Panc1 (cell line): ENCODE measurements around the gene CEPT1. TPM values are rescaled to one million over a fixed set of nuclear protein-coding genes. Genes with fewer than 3 reads are reported as not detected.

ENCODE experiments used
- ATAC-seq: fragments of 200-7000 bp; cut with Tn5 transposase; 2 replicates; pipeline ENCODE4 v1.9.1; 2020; ENCODE audit warnings: mild to moderate bottlenecking, moderate library complexity
- BruUV-seq: library from RNA; stranded (reverse); fragments of 400-500 nt; replicated peaks from 2 replicates; lab custom pipeline; 2021; lab: Mats Ljungman, UMichigan
- CTCF ChIA-PET: fragments of 300-600 bp; sonication (Branson Sonifier 250); formaldehyde crosslinking; loops from one replicate; lab custom pipeline; 2022; ENCODE audit warnings: antibody characterized with exemption; lab: Charles Lee
- POLR2A ChIA-PET: fragments of 300-600 bp; sonication (Branson Sonifier 250); formaldehyde crosslinking; loops from one replicate; lab custom pipeline; 2022; ENCODE audit warnings: antibody characterized with exemption; lab: Charles Lee
- DNase-seq: peaks from one replicate; pipeline ENCODE4 v3.0.0-alpha.2; 2010; ENCODE audit warnings: low read depth, low spot score
- H3K27ac ChIP-seq: 2 replicates; pipeline ENCODE4 v1.5.1; 2011; ENCODE audit warnings: mild to moderate bottlenecking, low read length, inconsistent platforms
- H3K27me3 ChIP-seq: fragments of 200-500 bp; sonication (Bioruptor generic); 2 replicates; pipeline ENCODE4 v1.6.0; 2014; ENCODE audit warnings: low read length, inconsistent platforms; ENCODE audit not compliant: control insufficient read depth, insufficient read depth
- H3K36me3 ChIP-seq: fragments of 200-500 bp; sonication (Bioruptor generic); 2 replicates; pipeline ENCODE4 v1.5.1; 2014; ENCODE audit warnings: inconsistent platforms, mild to moderate bottlenecking, low read length, moderate library complexity; ENCODE audit not compliant: control insufficient read depth, insufficient read depth
- H3K4me1 ChIP-seq: 2 replicates; pipeline ENCODE4 v1.5.1; 2011; ENCODE audit warnings: inconsistent platforms, mild to moderate bottlenecking, low read length, moderate library complexity; ENCODE audit not compliant: control insufficient read depth, insufficient read depth
- H3K4me3 ChIP-seq, 2 experiments: 2 replicates each; pipeline ENCODE4 v1.5.1; 2011 to 2012; ENCODE audit warnings: low read depth in 2 of 2, low read length in 2 of 2, mild to moderate bottlenecking in 2 of 2, inconsistent platforms in 1 of 2, moderate library complexity in 1 of 2
- H3K9me3 ChIP-seq: fragments of 200-500 bp; sonication (Bioruptor generic); 2 replicates; pipeline ENCODE4 v1.5.1; 2014; ENCODE audit warnings: low read depth, mild to moderate bottlenecking, inconsistent platforms, low read length, moderate library complexity; ENCODE audit not compliant: control insufficient read depth, insufficient read depth
- POLR2AphosphoS5 ChIP-seq: IDR thresholded peaks from 2 replicates; pipeline ENCODE4 v1.6.1; 2012; ENCODE audit warnings: mild to moderate bottlenecking, low read depth, low read length, moderate library complexity
- SIN3A ChIP-seq: IDR thresholded peaks from 2 replicates; pipeline ENCODE4 v1.6.1; 2012; ENCODE audit warnings: low read depth, mild to moderate bottlenecking, low read length, moderate library complexity, borderline replicate concordance; ENCODE audit not compliant: insufficient read depth
- TCF7L2 ChIP-seq: IDR thresholded peaks from 2 replicates; pipeline ENCODE4 v1.6.1; 2011; ENCODE audit warnings: mild to moderate bottlenecking, low read depth, low read length, inconsistent platforms
- in situ Hi-C: cut with HindIII; loops from 2 replicates; pipeline ENCODE4 v1.10.0; 2016; ENCODE audit warnings: low sequenced_read_pairs, low pct_unique_long_range_greater_than_20kb
- intact Hi-C: fragments of 100-400 bp; cut with micrococcal nuclease; formaldehyde crosslinking; loops from one replicate; pipeline ENCODE4 v1.10.0; 2022; ENCODE audit not compliant: unreplicated experiment
- total RNA-seq: library from RNA; stranded (reverse); gene quantifications from one replicate; pipeline ENCODE4 v1.2.1, GENCODE V29; 2021; ENCODE audit not compliant: unreplicated experiment
- TF ChIP-seq, protein P1 (sequence below): fragments of 450-650 bp; IDR thresholded peaks from 2 replicates; pipeline ENCODE4 v1.5.1; 2017; ENCODE audit warnings: mild to moderate bottlenecking
- TF ChIP-seq, protein P2 (sequence below), 2 experiments: IDR thresholded peaks; 2 replicates each; pipeline ENCODE4 v1.6.1; 2011 to 2012; ENCODE audit warnings: low read depth in 2 of 2, control low read depth in 1 of 2, low read length in 1 of 2, mild to moderate bottlenecking in 1 of 2, moderate library complexity in 1 of 2; ENCODE audit not compliant: insufficient read depth in 1 of 2

Gene CEPT1
- total RNA-seq, 1 experiment from 2014 or later, result 21.9 TPM

DNA sequence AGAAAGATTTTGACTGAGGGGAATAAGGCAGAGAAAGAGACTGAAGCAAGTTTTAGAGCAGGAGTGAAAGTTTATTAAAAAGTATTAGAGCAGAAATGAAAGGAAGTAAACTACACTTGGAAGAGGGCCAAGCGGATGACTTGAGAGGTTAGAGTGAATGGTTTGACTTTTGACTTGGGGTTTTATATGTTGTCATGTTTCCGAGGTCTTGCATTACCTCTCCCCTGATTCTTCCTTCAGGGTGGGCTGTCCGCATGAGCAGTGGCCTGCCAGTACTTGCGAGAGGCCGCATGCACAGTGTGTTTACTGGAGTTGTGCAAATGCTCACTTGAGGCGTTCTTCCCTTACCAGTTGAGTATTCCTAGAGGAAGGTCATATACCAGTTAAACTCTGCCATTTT, 73.4 kb downstream of the CEPT1 start:
- ChIA-PET POLR2A (no interaction called here), CTCF (no interaction called here)
- Histone ChIP-seq H3K27me3 (no peaks in the 10 kb centered on the region), H3K4me1 (no peaks in the 10 kb centered on the region), H3K27ac (no peak overlapping the region), H3K36me3 (no peaks in the 10 kb centered on the region), H3K9me3 (no peaks in the 10 kb centered on the region), H3K4me3 (no peak overlapping the region)
- no TSS peak for BruUV-seq
- DNase-seq, result no peak
- in situ Hi-C loops (no loop called here), intact Hi-C loops (no loop called here)
- TF ChIP-seq, protein P1, sequence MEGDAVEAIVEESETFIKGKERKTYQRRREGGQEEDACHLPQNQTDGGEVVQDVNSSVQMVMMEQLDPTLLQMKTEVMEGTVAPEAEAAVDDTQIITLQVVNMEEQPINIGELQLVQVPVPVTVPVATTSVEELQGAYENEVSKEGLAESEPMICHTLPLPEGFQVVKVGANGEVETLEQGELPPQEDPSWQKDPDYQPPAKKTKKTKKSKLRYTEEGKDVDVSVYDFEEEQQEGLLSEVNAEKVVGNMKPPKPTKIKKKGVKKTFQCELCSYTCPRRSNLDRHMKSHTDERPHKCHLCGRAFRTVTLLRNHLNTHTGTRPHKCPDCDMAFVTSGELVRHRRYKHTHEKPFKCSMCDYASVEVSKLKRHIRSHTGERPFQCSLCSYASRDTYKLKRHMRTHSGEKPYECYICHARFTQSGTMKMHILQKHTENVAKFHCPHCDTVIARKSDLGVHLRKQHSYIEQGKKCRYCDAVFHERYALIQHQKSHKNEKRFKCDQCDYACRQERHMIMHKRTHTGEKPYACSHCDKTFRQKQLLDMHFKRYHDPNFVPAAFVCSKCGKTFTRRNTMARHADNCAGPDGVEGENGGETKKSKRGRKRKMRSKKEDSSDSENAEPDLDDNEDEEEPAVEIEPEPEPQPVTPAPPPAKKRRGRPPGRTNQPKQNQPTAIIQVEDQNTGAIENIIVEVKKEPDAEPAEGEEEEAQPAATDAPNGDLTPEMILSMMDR, result no peak
- no peak for TF ChIP-seq POLR2AphosphoS5
- ATAC-seq, result no peak

DNA sequence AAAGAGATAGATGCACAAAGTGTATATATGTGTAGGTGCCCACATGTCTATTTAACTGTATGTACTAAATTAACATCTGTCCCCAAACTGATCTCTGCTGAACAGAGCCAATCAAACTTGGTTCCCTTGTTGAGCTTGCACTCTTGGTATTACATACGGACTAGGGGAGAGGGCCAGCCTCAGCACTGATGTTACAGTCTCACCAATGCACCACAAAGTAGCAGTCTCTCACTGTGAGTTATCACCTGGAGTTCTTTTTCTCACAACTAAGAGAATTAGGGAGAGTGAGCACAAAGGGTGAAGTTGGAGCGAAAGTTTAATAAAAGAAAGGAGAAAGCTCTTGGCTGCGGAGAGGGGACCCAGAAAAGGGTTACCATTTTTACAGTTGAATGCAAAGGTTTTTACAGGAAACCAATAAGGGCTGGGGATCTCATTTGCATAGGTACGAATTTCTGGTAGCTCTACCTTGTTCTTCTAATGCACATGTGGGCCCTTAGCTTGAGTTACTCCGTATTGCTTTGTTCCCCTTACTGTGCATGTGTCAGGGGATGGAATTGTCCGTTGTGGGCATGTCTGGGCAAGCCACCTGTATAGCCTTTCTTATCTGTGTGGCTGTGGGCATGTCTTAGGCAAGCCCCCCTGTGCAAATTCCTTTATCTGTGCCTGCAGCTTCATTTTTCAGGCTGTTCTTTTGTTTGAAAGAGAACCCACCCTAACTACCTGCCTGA, 74.2 kb downstream of the CEPT1 start:
- BruUV-seq, result no TSS peak
- CTCF ChIA-PET, result no interaction called here
- no peaks in the 10 kb centered on the region for H3K27me3 ChIP-seq
- POLR2A ChIA-PET, result no interaction called here
- H3K4me3 ChIP-seq, result no peak overlapping the region
- no peaks in the 10 kb centered on the region for H3K9me3 ChIP-seq
- intact Hi-C loops, result no loop called here
- no peak overlapping the region for H3K27ac ChIP-seq
- ATAC-seq (no peak), DNase-seq (no peak)
- in situ Hi-C loops, result no loop called here
- TF ChIP-seq, protein P1, result no peak
- TF ChIP-seq, protein P2, sequence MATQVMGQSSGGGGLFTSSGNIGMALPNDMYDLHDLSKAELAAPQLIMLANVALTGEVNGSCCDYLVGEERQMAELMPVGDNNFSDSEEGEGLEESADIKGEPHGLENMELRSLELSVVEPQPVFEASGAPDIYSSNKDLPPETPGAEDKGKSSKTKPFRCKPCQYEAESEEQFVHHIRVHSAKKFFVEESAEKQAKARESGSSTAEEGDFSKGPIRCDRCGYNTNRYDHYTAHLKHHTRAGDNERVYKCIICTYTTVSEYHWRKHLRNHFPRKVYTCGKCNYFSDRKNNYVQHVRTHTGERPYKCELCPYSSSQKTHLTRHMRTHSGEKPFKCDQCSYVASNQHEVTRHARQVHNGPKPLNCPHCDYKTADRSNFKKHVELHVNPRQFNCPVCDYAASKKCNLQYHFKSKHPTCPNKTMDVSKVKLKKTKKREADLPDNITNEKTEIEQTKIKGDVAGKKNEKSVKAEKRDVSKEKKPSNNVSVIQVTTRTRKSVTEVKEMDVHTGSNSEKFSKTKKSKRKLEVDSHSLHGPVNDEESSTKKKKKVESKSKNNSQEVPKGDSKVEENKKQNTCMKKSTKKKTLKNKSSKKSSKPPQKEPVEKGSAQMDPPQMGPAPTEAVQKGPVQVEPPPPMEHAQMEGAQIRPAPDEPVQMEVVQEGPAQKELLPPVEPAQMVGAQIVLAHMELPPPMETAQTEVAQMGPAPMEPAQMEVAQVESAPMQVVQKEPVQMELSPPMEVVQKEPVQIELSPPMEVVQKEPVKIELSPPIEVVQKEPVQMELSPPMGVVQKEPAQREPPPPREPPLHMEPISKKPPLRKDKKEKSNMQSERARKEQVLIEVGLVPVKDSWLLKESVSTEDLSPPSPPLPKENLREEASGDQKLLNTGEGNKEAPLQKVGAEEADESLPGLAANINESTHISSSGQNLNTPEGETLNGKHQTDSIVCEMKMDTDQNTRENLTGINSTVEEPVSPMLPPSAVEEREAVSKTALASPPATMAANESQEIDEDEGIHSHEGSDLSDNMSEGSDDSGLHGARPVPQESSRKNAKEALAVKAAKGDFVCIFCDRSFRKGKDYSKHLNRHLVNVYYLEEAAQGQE (IDR thresholded peaks at IDR 0.05; ENCODE audit: insufficient read depth in 1 of 2, low read depth in 2 of 2, low read length in 1 of 2), result no peak
- no peak for TF ChIP-seq POLR2AphosphoS5
- TF ChIP-seq TCF7L2, result no peak
- TF ChIP-seq SIN3A, result no peak
- no peaks in the 10 kb centered on the region for H3K36me3 ChIP-seq
- no peaks in the 10 kb centered on the region for H3K4me1 ChIP-seq
